ENCODE data around the gene ERCC2.
"Not testable (repeated sequence)": the region's sequence is repeated elsewhere in the genome, so short reads cannot be mapped to it uniquely, and the experiment has no call there.

Gene ERCC2

GRCh38 chr19:45327404-45328143 is 42.8 kb downstream of the ERCC2 start:
- no peak for FAIRE-seq

- no peak for FAIRE-seq
These were observed 45.9 kb downstream of the ERCC2 start for GRCh38 chr19:45324349-45324907.

DNA sequence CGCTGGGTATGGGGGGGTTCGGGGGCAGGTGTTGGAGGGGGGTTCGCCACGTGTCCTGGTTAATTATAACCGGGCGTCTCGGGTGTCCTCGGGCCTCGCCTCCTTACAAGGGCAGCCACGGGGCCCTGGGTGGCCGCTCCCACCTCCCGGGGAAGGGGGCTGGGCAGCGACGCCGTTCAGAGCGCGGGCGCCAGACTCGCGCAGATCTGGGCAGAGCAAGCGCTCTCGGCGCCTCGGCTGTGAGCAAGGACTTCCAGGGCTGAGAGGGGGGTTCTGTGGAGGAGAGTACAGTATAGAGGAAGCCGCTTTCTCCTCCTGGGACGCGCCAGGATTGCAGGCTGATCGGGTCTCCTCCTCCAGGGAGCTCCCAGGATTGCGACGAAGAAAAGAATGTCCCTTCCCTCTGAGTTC is 46.7 kb downstream of the ERCC2 start:
- no peak for FAIRE-seq

DNA sequence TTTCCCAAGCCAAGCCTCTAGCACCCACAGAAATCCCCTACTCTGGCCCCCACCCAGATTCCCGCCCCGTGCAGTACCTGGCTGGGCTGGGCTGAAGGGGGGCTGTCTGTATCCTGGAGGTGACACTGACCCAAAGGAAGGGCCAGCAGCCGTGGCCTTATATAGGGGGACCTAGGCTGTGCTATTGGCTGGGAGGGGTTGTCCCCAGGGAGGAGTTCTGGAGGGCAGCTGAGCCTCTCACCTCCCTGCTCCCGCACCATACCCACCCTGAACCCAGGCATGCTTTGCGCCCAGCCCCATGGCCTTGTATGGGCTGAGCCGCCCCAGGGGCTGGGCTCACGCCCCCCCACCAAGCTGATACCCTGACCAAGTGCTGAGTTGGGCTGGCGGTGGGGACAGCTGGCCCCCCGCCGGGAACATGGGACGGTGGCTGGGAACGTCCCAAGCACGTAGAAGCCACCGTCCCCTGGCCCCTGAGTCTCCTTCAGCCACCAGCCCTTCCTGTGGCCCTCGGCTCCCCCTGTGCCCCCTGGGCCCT is 47.6 kb downstream of the ERCC2 start, which contains the start of gene CKM:
Gene CKM, minus strand, starts transcription at position 132 of the 538 bp plus-strand sequence. CDS start 3,162 bp downstream, outside the sequence.
- FAIRE-seq: no peak

DNA sequence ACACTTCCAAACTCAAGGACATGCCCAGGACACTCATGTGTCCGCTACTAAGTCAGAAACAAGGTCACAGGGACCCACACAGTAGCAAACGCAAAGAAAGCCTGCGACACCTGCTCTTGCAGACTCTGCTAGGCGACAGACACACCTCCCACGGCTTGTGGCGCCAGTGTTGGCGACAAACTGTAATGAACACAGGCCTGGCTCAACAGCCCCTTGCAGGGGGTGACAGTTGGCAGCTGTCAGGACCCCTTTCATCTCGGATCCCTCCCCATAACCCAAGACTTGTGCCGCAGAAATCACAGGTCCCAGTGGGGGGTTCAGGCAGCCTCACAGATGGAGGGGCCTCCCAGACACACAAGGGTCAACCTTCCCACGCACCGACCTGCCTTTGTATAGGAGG is 48.1 kb downstream of the ERCC2 start:
- no peak for FAIRE-seq

DNA sequence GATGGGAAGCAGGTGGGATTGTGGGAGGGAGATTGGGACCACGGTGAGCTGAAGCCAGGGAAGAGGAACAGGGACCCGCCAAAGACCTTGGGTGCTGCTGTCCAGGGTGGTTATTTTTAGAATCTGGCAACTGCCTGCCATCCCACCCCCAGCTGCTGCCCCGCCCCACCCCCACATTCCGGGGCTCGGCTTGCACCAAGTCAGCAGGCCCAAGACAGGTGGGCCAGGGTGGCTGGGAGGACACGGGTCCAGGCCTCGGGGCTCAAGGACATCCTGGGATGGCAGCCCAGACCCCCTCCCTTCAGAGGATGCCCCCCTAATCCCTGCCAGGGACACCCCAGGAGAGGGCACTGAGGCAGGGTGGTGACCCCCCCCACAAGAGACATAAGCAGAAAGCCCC is 48.5 kb downstream of the ERCC2 start:
- FAIRE-seq: no peak

- no peak for FAIRE-seq
These were observed 49.2 kb downstream of the ERCC2 start for GRCh38 chr19:45320997-45321775.

DNA sequence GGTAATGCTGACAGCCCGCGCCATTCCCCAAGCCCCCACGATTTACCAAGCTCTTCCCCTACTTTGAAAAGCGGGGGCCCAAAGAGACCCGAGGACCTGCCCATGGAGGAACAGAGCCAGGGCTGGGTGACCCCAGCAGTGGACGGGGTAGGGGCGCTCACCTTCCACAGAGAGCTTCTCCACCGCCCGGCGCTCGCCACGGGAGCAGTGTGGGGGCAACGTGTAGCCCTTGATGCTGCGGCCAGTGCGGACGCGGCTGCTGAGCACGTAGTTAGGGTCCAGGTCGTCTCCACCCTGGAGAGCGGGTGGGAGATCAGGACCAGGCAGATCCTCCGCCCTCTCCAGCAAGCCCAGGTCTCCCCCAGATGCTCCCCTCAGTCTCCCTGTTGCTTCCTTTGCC is 55.1 kb downstream of the ERCC2 start:
- no peak for FAIRE-seq

DNA sequence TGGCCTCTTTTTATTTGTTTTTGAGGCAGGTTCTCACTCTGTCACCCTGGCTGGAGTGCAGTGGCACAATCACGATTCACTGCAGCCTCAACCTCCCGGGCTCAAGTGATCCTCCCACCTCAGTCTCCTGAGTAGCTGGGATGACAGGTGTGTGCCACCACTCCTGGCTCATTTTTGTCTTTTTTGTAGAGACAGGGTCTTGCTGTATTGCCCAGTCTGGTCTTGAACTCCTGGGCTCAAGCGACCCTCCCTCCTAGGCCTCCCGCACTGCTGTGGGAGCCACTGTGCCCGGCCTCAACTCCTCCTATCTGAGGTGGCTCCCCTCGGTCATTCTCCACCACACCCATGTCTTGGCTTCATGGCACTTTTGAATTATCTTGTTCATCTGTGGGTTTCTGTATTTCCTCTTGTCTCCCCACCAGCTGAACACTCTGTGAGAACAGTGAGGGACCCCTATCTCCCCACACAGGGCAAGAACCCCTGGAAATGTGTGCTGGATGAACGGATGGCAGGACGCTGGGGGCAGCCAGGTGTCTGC is 55.6 kb downstream of the ERCC2 start:
- FAIRE-seq: no peak

- FAIRE-seq: not testable (repeated sequence)
These were observed 58.1 kb downstream of the ERCC2 start for GRCh38 chr19:45312285-45312684.

DNA sequence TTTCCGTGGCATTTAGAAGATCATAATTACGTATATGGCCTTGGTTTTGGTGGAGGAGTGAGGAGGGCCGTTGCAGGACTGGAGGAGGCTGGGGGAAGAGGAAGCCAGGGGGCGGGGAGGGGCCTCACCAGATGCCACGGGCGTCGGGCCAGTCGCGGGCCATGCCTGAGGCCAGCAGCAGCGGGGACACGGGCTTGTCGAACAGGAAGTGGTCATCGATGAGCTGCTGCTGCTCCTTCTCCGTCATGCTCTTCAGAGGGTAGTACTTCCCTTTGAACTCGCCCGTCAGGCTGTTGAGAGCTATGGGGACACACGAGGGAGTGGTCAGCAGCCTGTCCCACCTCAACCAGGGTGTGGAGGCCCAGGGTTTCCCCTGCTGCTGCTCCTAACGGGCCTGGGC is 58.8 kb downstream of the ERCC2 start:
- no peak for FAIRE-seq

- FAIRE-seq: not testable (repeated sequence)
These were observed 61.1 kb downstream of the ERCC2 start for GRCh38 chr19:45309322-45309721.

DNA sequence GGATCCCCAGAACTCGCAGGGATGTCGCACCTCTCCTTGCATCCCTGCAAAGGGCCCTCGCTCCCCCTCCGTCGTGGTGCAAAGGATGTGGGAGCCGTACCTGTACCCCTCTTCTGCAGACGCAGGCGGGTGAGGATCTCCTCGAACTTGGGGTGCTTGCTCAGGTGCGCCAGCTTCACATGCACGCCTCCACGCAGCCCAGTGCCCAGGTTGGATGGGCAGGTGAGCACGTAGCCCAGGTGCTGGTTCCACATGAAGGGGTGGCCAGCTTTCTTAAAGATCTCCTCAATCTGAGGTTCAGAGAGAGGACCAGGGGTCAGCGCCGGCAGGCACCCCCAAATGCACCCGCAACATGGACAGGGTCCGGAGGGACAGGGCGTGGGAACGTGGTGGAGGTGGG is 63.0 kb downstream of the ERCC2 start:
- FAIRE-seq: no peak

GRCh38 chr19:45306518-45307027 is 63.8 kb downstream of the ERCC2 start:
- FAIRE-seq: no peak

GRCh38 chr19:45306040-45306439 is 64.3 kb downstream of the ERCC2 start:
- no peak for FAIRE-seq

DNA sequence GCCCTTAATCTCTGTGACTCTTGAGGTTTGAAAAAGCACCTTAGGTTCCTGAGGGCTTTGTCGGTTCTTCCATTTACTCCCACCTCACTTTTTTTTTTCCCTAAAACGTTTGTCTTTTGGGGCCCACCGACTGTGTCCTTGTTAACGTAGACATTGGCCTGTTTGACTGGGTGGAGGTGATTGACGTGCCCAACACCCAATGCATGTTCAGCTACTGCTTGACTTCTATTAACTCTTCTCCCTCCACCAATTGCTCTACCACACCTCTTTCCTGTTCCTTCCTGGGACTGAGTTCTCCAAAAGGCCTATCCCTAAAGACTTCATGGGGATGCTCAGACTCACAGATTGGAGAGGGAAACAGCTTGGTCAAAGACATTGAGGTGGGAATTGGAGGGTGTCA is 65.0 kb downstream of the ERCC2 start:
- FAIRE-seq: no peak

- FAIRE-seq: no peak
These were observed 65.4 kb downstream of the ERCC2 start for GRCh38 chr19:45305007-45305406.

- FAIRE-seq: no peak
These were observed 66.0 kb downstream of the ERCC2 start for GRCh38 chr19:45304141-45304926.

DNA sequence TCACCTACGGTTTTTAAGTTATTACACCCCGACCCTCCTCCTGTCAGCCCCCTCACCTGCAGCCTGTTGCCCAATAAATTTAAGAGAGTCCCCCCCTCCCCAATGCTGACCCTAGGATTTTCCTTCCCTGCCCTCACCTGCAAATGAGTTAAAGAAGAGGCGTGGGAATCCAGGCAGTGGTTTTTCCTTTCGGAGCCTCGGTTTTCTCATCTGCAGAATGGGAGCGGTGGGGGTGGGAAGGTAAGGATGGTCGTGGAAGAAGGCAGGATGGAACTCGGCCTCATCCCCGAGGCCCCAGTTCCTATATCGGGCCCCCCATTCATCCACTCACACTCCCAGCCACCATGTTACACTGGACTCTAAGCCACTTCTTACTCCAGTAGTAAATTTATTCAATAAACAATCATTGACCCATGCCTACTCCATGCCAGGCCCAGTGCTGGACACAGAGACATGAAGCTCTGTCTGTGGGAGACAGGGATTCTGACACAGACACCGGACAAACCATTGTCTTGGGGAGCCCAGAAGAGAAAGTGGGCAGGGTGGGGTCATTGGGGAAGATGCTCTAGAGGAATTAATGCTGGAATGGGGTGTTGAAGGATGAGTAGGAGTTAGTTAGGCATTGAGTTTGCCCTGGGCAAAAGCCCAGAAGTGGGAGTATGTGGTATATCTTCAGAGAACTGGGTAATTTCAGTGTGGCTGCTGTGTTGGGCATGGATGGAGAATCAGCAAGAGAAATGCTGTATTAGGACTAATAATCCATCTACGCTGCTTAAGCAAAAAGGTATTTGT is 66.9 kb downstream of the ERCC2 start:
- no peak for FAIRE-seq

DNA sequence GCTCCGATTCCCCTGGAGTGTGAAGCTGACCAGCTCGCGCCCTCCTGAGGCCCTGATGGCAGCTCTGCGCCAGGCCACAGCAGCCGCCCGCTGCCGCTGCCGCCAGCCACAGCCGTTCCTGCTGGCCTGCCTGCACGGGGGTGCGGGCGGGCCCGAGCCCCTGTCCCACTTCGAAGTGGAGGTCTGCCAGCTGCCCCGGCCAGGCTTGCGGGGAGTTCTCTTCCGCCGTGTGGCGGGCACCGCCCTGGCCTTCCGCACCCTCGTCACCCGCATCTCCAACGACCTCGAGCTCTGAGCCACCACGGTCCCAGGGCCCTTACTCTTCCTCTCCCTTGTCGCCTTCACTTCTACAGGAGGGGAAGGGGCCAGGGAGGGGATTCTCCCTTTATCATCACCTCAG is 68.0 kb downstream of the ERCC2 start:
- FAIRE-seq: no peak

All from endometrium (tissue), 2 donors.